ENCODE results near the gene SNRNP48. TPM values are rescaled to one million over a fixed set of nuclear protein-coding genes. Genes with fewer than 3 reads are reported as not detected.

Gene SNRNP48
- total and polyA plus RNA-seq, 2 donors (not counting 3 experiments of a cell fraction or from before 2014, with no cell fraction given), result 4.2 to 13.2 TPM

DNA sequence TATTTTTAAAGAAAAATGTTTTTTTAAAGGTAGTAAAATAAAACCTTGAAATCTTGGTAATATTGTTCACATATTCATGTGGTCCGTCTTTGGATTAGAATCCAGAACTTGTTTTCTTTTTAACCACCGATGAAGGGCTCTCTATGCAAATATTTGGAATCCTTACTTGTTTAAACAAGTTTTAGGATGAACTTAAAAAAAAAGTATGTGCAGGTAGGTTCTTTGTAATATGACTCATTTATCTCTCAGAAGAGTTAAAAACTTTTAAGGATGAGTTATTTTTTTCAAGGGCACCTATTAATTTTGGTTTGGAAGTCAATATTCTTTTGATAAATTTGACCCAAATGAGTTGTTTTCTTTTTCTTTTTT is 39.6 kb upstream of the SNRNP48 start:
- no peak for DNase-seq (ENCODE audit: low read depth, low spot score)
- intact Hi-C loops (cut with micrococcal nuclease), result no loop called here
- TF ChIP-seq EZH2 (IDR thresholded peaks at IDR 0.05; ENCODE audit: borderline replicate concordance, low read depth, low read length, severe bottlenecking) (no peak), JUN (IDR thresholded peaks at IDR 0.05; ENCODE audit: borderline replicate concordance, insufficient read depth, insufficient read length, low read depth) (no peak), POLR2A (IDR thresholded peaks at IDR 0.05; ENCODE audit: low read depth, low read length) (no peak), GATA2 (IDR thresholded peaks at IDR 0.05; ENCODE audit: insufficient read depth, insufficient read length, low read depth, low read length) (no peak), FOS (IDR thresholded peaks at IDR 0.05; ENCODE audit: borderline replicate concordance, insufficient read depth, low read length) (no peak), MYC (IDR thresholded peaks at IDR 0.05; ENCODE audit: low read depth, low read length) (no peak), POLR2AphosphoS5 (IDR thresholded peaks at IDR 0.05; ENCODE audit: insufficient read depth, low read depth, low read length) (no peak)
- TF ChIP-seq, protein P1, sequence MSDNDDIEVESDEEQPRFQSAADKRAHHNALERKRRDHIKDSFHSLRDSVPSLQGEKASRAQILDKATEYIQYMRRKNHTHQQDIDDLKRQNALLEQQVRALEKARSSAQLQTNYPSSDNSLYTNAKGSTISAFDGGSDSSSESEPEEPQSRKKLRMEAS (IDR thresholded peaks at IDR 0.05; ENCODE audit: insufficient read depth, insufficient read length), result no peak
- TF ChIP-seq, protein P2, sequence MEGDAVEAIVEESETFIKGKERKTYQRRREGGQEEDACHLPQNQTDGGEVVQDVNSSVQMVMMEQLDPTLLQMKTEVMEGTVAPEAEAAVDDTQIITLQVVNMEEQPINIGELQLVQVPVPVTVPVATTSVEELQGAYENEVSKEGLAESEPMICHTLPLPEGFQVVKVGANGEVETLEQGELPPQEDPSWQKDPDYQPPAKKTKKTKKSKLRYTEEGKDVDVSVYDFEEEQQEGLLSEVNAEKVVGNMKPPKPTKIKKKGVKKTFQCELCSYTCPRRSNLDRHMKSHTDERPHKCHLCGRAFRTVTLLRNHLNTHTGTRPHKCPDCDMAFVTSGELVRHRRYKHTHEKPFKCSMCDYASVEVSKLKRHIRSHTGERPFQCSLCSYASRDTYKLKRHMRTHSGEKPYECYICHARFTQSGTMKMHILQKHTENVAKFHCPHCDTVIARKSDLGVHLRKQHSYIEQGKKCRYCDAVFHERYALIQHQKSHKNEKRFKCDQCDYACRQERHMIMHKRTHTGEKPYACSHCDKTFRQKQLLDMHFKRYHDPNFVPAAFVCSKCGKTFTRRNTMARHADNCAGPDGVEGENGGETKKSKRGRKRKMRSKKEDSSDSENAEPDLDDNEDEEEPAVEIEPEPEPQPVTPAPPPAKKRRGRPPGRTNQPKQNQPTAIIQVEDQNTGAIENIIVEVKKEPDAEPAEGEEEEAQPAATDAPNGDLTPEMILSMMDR (IDR thresholded peaks at IDR 0.05; ENCODE audit: extremely low read depth in 1 of 2, insufficient read depth in 1 of 2, low read depth in 1 of 2, low read length in 2 of 2), result no peak
- Histone ChIP-seq H3K9me1 (replicated peaks; ENCODE audit: control insufficient read depth, extremely low read depth, insufficient read depth, low read length) (no peaks in the 10 kb centered on the region), H3K9me3 (replicated peaks; ENCODE audit: control insufficient read depth, insufficient read depth, low read length) (no peaks in the 10 kb centered on the region), H4K20me1 (replicated peaks; ENCODE audit: control insufficient read depth, extremely low read depth, insufficient read depth, low read length) (no peaks in the 10 kb centered on the region), H3K4me1 (ENCODE audit: control insufficient read depth, extremely low read depth, insufficient read depth, low read length) (no peaks in the 10 kb centered on the region), H3K27ac (ENCODE audit: insufficient read depth, low read depth, low read length) (no peak overlapping the region), H3K36me3 (ENCODE audit: control insufficient read depth in 2 of 2, extremely low read depth in 1 of 2, insufficient read depth in 2 of 2, low read length in 2 of 2) (no peaks in the 10 kb centered on the region), H3K9ac (replicated peaks; ENCODE audit: extremely low read depth, insufficient read depth, low read length) (no peak overlapping the region), H3K79me2 (ENCODE audit: control insufficient read depth, insufficient read depth, low read length) (no peaks in the 10 kb centered on the region), H2AFZ (ENCODE audit: low read depth, low read length) (no peak overlapping the region), H3K4me3 (replicated peaks in 1 of 3; ENCODE audit: insufficient read depth in 1 of 3, low read depth in 1 of 3, low read length in 3 of 3) (no peak overlapping the region), H3K27me3 (ENCODE audit: control insufficient read depth in 2 of 2, insufficient read depth in 2 of 2, low read length in 2 of 2) (peaks cover 14 to 17% of the 10 kb centered on the region in 2 experiments), H3K4me2 (ENCODE audit: insufficient read depth, low read length) (no peak overlapping the region)
- dilution Hi-C loops (cut with MboI; ENCODE audit: extremely low pct_ligation_motif_present, low sequenced_read_pairs), result no loop called here
- ChIA-PET CTCF (no interaction called here), POLR2A (no interaction called here)
- no peak for FAIRE-seq
- no TSS peak for BruUV-seq (replicated peaks)

All from endothelial cell of umbilical vein (primary cell).